DND-41 (cell line): ENCODE measurements around the gene NSMF.

Experiments used
- CTCF ChIP-seq: IDR thresholded peaks from 2 replicates; pipeline ENCODE4 v1.5.1; 2012; ENCODE audit warnings: borderline replicate concordance, low read length, moderate library complexity, mild to moderate bottlenecking; ENCODE audit not compliant: poor library complexity, severe bottlenecking; ENCODE audit errors: extremely low read depth
- EZH2 ChIP-seq: IDR thresholded peaks from 3 replicates; pipeline ENCODE4 v1.6.1; 2012; ENCODE audit warnings: borderline replicate concordance, low read depth, mild to moderate bottlenecking, moderate library complexity, low read length, inconsistent platforms; ENCODE audit not compliant: severe bottlenecking

- no peak for TF ChIP-seq CTCF
- TF ChIP-seq EZH2, result no peak
These were observed 45.3 kb upstream of the NSMF start for GRCh38 chr9:137504432-137504777.
